ENCODE data around the gene FTH1. TPM values are rescaled to one million over a fixed set of nuclear protein-coding genes. Genes with fewer than 3 reads are reported as not detected.
"Not testable (repeated sequence)": the region's sequence is repeated elsewhere in the genome, so short reads cannot be mapped to it uniquely, and the experiment has no call there.

FTH1 gene
- total RNA-seq, 2 experiments from 2014 or later, result 1,164 to 1,189 TPM

GRCh38 chr11:61959114-61959513, 8.3 kb downstream of the FTH1 start:
- H3K4me1 Mint-ChIP-seq, result peaks cover 26% of the 10 kb centered on the region
- POLR2A ChIA-PET, result interaction anchor here (3.3 kb wide), 1 partner anchor 9 kb away, joined by 19 read pairs; the partner anchor contains the start of gene FTH1
- H3K36me3 Mint-ChIP-seq (ENCODE audit: low read depth), result peaks cover 13% of the 10 kb centered on the region
- CTCF ChIA-PET, result interaction anchor here (1.4 to 1.7 kb wide), 2 partner anchors 11 to 123 kb away, joined by 4 to 5 read pairs; no protein-coding TSS in a partner anchor
- no peak for DNase-seq
- peaks cover 19% of the 10 kb centered on the region for H3K27me3 Mint-ChIP-seq
- no peak overlapping the region for H3K4me3 Mint-ChIP-seq
- no peaks in the 10 kb centered on the region for H3K9me3 Mint-ChIP-seq
- no peak overlapping the region for H3K27ac Mint-ChIP-seq

- ChIA-PET CTCF (interaction anchor here (1.4 to 1.7 kb wide), 2 partner anchors 11 to 124 kb away, joined by 4 to 5 read pairs; no protein-coding TSS in a partner anchor), POLR2A (interaction anchor here (3.3 kb wide), 1 partner anchor 10 kb away, joined by 19 read pairs; the partner anchor contains the start of gene FTH1)
- DNase-seq, result no peak
- H3K4me1 Mint-ChIP-seq, result peaks cover 21% of the 10 kb centered on the region
- H3K27me3 Mint-ChIP-seq, result peaks cover 24% of the 10 kb centered on the region
- H3K9me3 Mint-ChIP-seq, result no peaks in the 10 kb centered on the region
- H3K4me3 Mint-ChIP-seq, result no peak overlapping the region
- no peak overlapping the region for H3K27ac Mint-ChIP-seq
- H3K36me3 Mint-ChIP-seq (ENCODE audit: low read depth), result peaks cover 8% of the 10 kb centered on the region
Observed at GRCh38 chr11:61958590-61958989, 8.8 kb downstream of the FTH1 start.

DNA sequence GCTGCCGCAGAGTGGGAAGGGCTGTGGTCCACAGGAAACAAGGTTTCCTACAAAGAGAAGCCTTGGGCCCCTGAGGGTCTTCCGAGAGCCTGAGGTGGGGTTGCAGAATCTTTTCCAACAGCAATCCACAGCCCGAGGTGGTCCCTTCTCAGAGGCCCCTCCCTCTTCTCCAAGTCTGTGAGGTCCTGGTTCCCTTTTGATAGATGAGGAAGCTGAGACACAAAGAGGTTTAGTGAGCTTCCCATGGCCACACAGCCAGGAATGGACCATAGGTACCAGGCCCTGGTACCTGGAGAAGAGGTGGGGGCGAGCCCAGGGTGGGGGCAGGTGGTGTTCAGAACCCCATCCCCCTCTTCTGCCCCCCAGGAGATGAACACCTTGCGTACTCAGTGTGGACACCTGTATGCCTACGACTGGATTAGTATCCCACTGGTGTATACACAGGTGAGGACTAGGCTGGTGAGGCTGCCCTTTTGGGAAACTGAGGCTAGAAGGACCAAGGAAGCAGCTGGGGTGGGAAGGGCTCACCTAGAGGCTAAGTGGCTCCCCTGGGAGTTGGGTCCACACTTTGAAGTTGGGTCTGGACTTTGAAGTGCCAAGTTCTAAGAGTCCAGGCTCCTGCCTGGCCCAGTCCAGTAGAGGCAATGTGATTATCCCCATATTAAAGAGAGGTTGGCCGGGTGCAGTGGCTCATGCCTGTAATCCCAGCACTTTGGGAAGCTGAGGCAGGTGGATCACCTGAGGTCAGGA, 10.2 kb downstream of the FTH1 start:
- ChIA-PET POLR2A (interaction anchor here (3.3 kb wide), 1 partner anchor 11 kb away, joined by 19 read pairs; the partner anchor contains the start of gene FTH1), CTCF (no interaction called here)
- DNase-seq, result no peak
- H3K36me3 Mint-ChIP-seq (ENCODE audit: low read depth), result no peaks in the 10 kb centered on the region
- H3K27me3 Mint-ChIP-seq, result peaks cover 24% of the 10 kb centered on the region
- no peaks in the 10 kb centered on the region for H3K9me3 Mint-ChIP-seq
- peaks cover 9% of the 10 kb centered on the region for H3K4me1 Mint-ChIP-seq
- H3K4me3 Mint-ChIP-seq, result no peak overlapping the region
- H3K27ac Mint-ChIP-seq, result no peak overlapping the region

DNA sequence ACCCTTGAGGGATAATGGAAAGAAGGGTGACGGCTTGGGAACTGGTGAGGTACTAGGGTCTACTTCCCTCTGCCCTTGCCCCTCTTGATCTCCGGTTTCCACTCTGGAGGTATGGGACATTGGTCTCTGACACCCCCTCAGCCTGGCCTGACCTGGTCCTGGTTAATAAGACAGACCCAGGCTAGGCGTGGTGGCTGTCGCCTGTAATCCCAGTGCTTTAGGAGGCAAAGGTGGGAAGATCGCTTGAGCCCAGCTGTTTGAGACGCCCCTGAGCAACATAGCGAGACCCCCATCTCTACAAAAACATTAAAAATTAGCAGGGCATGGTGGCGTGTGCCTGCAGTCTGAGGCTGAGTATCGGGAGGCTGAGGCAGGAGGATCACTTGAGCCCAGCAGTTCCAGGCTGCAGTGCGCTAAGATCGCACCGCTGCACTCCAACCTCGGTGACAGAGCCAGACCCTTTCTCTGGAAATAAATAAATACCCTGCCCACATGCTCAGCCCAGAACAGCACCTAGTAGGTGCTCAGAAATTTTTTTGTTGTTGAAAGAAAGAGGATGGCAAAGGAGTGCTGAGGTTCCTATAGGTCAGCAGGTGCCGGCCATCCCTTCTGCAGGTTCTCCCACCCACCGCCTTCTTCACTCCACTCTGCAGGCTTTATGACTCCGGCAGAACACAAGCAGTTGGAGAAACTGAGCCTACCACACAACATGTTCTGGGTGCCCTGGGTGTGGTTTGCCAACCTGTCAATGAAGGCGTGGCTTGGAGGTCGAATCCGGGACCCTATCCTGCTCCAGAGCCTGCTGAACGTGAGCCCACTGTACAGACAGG, 11.0 kb downstream of the FTH1 start:
- Mint-ChIP-seq H3K4me1 (peaks cover 9% of the 10 kb centered on the region), H3K9me3 (no peaks in the 10 kb centered on the region), H3K36me3 (ENCODE audit: low read depth) (no peaks in the 10 kb centered on the region), H3K27ac (no peak overlapping the region), H3K27me3 (peaks cover 24% of the 10 kb centered on the region), H3K4me3 (no peak overlapping the region)
- no peak for DNase-seq
- CTCF ChIA-PET, result no interaction called here
- POLR2A ChIA-PET, result interaction anchor here (1.1 to 3.3 kb wide), 2 partner anchors 11 to 12 kb away, joined by 3 to 19 read pairs; partner anchors contain the start of gene FTH1

- CTCF ChIA-PET, result interaction anchor here (0.6 to 1.9 kb wide), 2 partner anchors 96 to 126 kb away, joined by 3 to 4 read pairs; no protein-coding TSS in a partner anchor
- peaks cover 9% of the 10 kb centered on the region for H3K4me1 Mint-ChIP-seq
- DNase-seq, result no peak
Observed at GRCh38 chr11:61955422-61956135, 11.9 kb downstream of the FTH1 start.

DNA sequence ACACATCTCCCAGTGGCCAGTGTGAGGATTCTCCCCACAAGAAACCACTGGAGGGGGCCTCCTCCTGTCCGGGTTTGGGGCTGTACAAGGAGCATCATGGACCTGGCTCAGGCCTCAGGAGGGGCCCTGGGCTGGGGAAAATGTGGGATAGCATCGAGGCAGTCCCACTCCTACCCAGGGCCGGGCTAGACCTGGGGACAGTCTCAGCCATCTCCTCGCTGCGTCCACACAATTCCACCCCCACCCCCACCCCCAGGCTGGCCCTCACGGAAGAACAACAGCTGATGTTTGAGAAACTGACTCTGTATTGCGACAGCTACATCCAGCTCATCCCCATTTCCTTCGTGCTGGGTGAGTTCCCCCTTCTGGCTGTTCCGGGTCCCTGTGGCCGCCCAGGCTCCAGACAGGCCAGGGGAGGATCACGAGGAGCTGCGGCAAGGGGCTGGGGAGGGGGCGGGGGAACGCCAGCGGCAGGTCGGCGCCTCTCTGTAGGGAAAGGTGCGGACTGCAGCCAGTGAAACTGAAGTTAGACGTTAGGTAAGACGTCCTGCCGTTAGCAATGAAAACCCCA, 12.5 kb downstream of the FTH1 start:
- Mint-ChIP-seq H3K4me1 (peaks cover 9% of the 10 kb centered on the region), H3K27ac (no peak overlapping the region), H3K9me3 (no peaks in the 10 kb centered on the region), H3K36me3 (ENCODE audit: low read depth) (no peaks in the 10 kb centered on the region), H3K4me3 (no peak overlapping the region), H3K27me3 (peaks cover 24% of the 10 kb centered on the region)
- ChIA-PET POLR2A (interaction anchor here (1.1 kb wide), 1 partner anchor 13 kb away, joined by 4 read pairs; the partner anchor contains the start of gene FTH1), CTCF (interaction anchor here (0.6 to 1.9 kb wide), 2 partner anchors 97 to 127 kb away, joined by 3 to 4 read pairs; no protein-coding TSS in a partner anchor)
- DNase-seq, result no peak

More at GRCh38 chr11:61955422-61956135, 11.9 kb downstream of the FTH1 start:
- Mint-ChIP-seq H3K27ac (no peak overlapping the region), H3K27me3 (peaks cover 24% of the 10 kb centered on the region), H3K36me3 (ENCODE audit: low read depth) (no peaks in the 10 kb centered on the region), H3K9me3 (no peaks in the 10 kb centered on the region), H3K4me3 (no peak overlapping the region)
- POLR2A ChIA-PET, result interaction anchor here (1.1 kb wide), 2 partner anchors 10 to 12 kb away, joined by 3 to 4 read pairs; partner anchors contain the start of gene FTH1

DNA sequence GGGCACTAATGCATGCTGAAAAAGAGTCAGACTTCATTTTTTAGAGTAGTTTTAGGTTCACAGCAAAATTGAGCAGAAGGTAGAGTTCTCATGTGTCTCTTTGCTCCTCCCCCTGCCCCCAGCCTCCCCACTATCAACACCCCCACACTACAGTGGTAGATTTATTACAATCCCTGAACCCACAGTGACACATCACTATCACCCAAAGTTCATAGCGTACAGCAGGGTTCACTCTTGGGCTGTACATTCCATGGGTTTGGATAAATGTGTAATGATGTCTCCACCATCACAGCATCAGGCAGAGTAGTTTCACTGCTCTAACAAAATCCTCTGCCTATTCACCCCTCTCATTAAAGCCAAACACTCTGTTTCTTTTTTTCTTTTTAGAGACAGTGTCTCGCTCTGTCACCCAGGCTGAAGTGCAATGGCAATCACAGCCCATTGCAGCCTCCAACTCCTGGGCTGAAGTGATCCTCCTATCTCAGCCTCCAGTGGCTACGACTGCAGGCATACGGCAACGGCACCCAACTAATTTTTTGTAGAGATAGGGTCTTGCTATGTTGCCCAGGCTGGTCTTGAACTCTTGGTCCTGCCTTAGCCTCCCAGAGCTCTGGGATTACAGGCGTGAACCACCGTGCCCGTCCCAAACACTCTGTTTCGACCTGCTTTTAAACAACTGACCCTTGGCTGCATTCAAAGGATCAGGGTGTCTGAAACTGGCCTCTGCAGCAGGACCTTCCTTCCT, 13.2 kb downstream of the FTH1 start:
- no peak overlapping the region for H3K4me3 Mint-ChIP-seq
- H3K27me3 Mint-ChIP-seq, result peaks cover 24% of the 10 kb centered on the region
- POLR2A ChIA-PET, result interaction anchor here (1.1 to 2.7 kb wide), 2 partner anchors 13 to 14 kb away, joined by 4 to 11 read pairs; partner anchors contain the start of gene FTH1
- peaks cover 11% of the 10 kb centered on the region for H3K4me1 Mint-ChIP-seq
- no peaks in the 10 kb centered on the region for H3K36me3 Mint-ChIP-seq (ENCODE audit: low read depth)
- no peak for DNase-seq
- no peak overlapping the region for H3K27ac Mint-ChIP-seq
- CTCF ChIA-PET, result interaction anchor here (1.9 kb wide), 1 partner anchor 128 kb away, joined by 4 read pairs; no protein-coding TSS in a partner anchor
- no peaks in the 10 kb centered on the region for H3K9me3 Mint-ChIP-seq

DNA sequence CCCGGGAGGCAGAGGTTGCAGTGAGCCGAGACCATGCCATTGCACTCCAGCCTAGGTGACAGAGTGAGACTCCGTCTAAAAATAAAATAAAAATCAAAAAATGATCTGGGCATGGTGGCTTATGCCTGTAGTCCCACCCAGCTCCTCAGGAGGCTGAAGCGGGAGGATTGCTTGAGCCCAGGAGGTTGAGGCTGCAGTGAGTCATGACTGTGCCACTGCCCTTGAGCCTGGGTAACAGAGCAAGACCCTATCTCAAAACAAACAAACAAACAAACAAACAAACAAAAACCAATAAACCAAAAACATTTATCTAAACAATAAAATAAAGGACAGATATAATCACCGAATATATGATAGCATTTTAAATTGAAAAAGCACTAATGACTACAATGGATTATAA, 13.8 kb downstream of the FTH1 start:
- not testable (repeated sequence) for H3K27ac Mint-ChIP-seq; H3K9me3 Mint-ChIP-seq; DNase-seq; H3K4me3 Mint-ChIP-seq; H3K36me3 Mint-ChIP-seq (ENCODE audit: low read depth)
- POLR2A ChIA-PET, result interaction anchor here (2.7 kb wide), 1 partner anchor 14 kb away, joined by 11 read pairs; the partner anchor contains the start of gene FTH1
- CTCF ChIA-PET, result interaction anchor here (0.9 kb wide), 1 partner anchor 128 kb away, joined by 3 read pairs; no protein-coding TSS in a partner anchor
- Mint-ChIP-seq H3K27me3 (peaks cover 24% of the 10 kb centered on the region), H3K4me1 (peaks cover 11% of the 10 kb centered on the region)

DNA sequence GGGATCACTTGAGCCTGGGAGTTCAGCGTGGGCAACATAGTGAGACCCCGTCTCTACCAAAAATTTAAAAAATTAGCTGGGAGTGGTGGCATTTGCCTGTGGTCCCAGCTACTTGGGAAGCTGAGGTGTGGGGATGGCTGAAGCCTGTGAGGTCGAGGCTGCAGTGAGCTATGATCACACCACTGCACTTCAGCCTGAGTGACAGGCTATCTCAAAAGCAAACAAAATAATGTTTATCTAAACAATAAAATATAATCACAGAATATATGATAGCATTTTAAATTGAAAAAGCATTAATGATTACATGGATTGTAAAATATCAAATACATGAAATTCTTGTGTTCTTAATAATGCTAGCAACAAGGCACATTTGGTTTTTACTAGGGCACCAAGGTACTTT, 14.6 kb downstream of the FTH1 start:
- no peak overlapping the region for H3K4me3 Mint-ChIP-seq
- H3K27ac Mint-ChIP-seq, result no peak overlapping the region
- H3K4me1 Mint-ChIP-seq, result peaks cover 11% of the 10 kb centered on the region
- no peak for DNase-seq
- ChIA-PET POLR2A (interaction anchor here (1.0 to 2.7 kb wide), 2 partner anchors 10 to 15 kb away, joined by 3 to 11 read pairs; partner anchors contain the start of gene FTH1), CTCF (interaction anchor here (0.9 to 7.9 kb wide), 2 partner anchors 129 to 130 kb away, joined by 3 to 96 read pairs; no protein-coding TSS in a partner anchor)
- no peaks in the 10 kb centered on the region for H3K9me3 Mint-ChIP-seq
- no peaks in the 10 kb centered on the region for H3K36me3 Mint-ChIP-seq (ENCODE audit: low read depth)
- peaks cover 24% of the 10 kb centered on the region for H3K27me3 Mint-ChIP-seq

DNA sequence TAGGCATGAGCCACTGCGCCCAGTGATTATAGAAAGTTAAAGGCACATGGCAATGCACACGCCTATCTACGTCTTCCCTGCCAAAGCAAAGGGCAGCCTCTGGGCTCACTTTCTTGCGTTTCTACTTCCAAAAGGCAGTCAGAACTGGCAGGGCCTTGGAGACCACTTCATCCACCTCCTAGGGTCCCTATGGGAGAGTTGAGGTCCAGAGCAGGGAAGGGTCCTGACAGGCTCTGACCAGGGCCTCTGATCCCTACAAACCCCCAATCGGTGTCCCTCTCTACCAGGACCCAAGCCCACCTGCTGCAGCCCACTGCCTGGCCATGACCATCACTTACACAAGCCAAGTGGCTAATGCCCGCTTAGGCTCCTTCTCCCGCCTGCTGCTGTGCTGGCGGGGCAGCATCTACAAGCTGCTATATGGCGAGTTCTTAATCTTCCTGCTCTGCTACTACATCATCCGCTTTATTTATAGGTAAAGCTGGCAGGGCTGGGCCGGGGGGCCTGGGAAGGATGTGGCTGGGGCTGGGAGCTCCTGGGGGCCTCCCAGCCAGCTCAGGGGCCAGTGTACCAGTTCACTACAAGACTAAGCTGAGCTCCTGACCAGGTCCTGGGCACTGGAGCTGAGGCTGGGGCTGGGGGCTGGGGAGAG, 15.8 kb downstream of the FTH1 start:
- ChIA-PET CTCF (interaction anchor here (0.9 to 7.9 kb wide), 3 partner anchors 52 to 157 kb away, joined by 3 to 96 read pairs (median 5); no protein-coding TSS in a partner anchor), POLR2A (interaction anchor here (2.7 kb wide), 1 partner anchor 16 kb away, joined by 11 read pairs; the partner anchor contains the start of gene FTH1)
- Mint-ChIP-seq H3K27me3 (peaks cover 26% of the 10 kb centered on the region), H3K36me3 (ENCODE audit: low read depth) (no peaks in the 10 kb centered on the region), H3K27ac (no peak overlapping the region), H3K4me3 (no peak overlapping the region), H3K4me1 (peaks cover 11% of the 10 kb centered on the region), H3K9me3 (no peaks in the 10 kb centered on the region)
- no peak for DNase-seq
